ENCODE data around the gene TMEM175. TPM values are rescaled to one million over a fixed set of nuclear protein-coding genes. Genes with fewer than 3 reads are reported as not detected.

Gene TMEM175
- total and polyA plus RNA-seq, 2 of the 13 experiments (the other 11 are each of a cell fraction or from before 2014, with no cell fraction given) = 5.1 to 9.9 TPM

DNA sequence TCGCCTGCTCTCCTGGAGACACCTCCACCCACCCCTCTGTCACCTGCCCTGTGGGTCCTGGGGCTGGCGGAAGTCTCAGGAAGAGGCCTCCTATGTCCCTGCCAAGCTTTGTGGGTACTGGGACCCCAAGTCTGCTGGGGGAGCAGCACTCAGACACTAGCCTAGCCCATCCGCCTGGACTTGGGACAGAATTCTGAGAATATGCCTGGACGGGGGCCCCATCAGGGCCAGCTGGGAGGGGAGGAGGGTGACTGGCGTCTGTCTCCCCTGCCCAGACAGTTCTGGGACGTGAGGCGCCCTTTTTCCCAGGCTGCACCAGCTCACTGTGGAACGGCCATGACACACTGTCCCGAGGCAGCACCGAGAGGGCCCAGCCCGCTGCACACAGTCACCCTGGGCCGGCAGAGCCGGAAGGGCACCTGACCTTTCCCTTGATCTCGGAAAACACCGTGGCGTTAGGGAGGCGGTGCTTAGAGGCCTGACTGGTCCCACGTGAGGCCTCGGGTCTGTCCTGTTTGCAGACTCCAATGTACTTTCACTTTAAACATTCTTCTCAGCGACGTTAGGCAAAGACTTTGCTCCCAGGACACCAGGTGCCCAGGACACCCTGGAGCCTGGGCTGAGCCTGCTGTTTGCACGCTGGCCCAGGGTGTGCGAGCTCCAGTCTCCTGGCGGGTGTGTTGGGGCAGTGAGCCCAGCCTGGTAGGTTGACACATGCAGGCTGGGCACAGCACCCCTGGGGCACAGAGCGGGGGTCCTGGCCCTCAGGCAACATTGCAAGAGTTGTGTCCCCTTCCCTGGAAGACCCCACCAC, 60.2 kb downstream of the TMEM175 start (continued):
- TF ChIP-seq, protein P1, sequence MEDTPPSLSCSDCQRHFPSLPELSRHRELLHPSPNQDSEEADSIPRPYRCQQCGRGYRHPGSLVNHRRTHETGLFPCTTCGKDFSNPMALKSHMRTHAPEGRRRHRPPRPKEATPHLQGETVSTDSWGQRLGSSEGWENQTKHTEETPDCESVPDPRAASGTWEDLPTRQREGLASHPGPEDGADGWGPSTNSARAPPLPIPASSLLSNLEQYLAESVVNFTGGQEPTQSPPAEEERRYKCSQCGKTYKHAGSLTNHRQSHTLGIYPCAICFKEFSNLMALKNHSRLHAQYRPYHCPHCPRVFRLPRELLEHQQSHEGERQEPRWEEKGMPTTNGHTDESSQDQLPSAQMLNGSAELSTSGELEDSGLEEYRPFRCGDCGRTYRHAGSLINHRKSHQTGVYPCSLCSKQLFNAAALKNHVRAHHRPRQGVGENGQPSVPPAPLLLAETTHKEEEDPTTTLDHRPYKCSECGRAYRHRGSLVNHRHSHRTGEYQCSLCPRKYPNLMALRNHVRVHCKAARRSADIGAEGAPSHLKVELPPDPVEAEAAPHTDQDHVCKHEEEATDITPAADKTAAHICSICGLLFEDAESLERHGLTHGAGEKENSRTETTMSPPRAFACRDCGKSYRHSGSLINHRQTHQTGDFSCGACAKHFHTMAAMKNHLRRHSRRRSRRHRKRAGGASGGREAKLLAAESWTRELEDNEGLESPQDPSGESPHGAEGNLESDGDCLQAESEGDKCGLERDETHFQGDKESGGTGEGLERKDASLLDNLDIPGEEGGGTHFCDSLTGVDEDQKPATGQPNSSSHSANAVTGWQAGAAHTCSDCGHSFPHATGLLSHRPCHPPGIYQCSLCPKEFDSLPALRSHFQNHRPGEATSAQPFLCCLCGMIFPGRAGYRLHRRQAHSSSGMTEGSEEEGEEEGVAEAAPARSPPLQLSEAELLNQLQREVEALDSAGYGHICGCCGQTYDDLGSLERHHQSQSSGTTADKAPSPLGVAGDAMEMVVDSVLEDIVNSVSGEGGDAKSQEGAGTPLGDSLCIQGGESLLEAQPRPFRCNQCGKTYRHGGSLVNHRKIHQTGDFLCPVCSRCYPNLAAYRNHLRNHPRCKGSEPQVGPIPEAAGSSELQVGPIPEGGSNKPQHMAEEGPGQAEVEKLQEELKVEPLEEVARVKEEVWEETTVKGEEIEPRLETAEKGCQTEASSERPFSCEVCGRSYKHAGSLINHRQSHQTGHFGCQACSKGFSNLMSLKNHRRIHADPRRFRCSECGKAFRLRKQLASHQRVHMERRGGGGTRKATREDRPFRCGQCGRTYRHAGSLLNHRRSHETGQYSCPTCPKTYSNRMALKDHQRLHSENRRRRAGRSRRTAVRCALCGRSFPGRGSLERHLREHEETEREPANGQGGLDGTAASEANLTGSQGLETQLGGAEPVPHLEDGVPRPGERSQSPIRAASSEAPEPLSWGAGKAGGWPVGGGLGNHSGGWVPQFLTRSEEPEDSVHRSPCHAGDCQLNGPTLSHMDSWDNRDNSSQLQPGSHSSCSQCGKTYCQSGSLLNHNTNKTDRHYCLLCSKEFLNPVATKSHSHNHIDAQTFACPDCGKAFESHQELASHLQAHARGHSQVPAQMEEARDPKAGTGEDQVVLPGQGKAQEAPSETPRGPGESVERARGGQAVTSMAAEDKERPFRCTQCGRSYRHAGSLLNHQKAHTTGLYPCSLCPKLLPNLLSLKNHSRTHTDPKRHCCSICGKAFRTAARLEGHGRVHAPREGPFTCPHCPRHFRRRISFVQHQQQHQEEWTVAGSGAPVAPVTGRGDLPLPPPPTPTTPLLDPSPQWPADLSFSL (CRISPR knock-in tag; IDR thresholded peaks at IDR 0.05) = no peak
- no peak for TF ChIP-seq ISX (CRISPR knock-in tag; conservative IDR thresholded peaks at IDR 0.05)
- no peak; the same call in 1 of the 2 replicates for TF ChIP-seq ZNF552 (CRISPR knock-in tag; IDR thresholded peaks at IDR 0.05; ENCODE audit: borderline replicate concordance)
- TF ChIP-seq FIP1L1 (IDR thresholded peaks at IDR 0.05; ENCODE audit: borderline replicate concordance, insufficient read depth, low read depth, low read length) = no peak
- TF ChIP-seq ZNF766 (CRISPR knock-in tag; IDR thresholded peaks at IDR 0.05; ENCODE audit: borderline replicate concordance) = peak; percentile 27; the same call in 1 of the 2 replicates
- TF ChIP-seq ZNF501 (CRISPR knock-in tag; IDR thresholded peaks at IDR 0.05) = peak; percentile 84
- no peak for TF ChIP-seq RFX3 (CRISPR knock-in tag; IDR thresholded peaks at IDR 0.05)
- peak; percentile 53; the same call in 1 of the 2 replicates for TF ChIP-seq CREM (IDR thresholded peaks at IDR 0.05)
- TF ChIP-seq CREM (CRISPR knock-in tag; IDR thresholded peaks at IDR 0.05) = no peak
- peak; percentile 71; the same call in 1 of the 2 replicates for TF ChIP-seq RFXANK (CRISPR knock-in tag; IDR thresholded peaks at IDR 0.05)
- TF ChIP-seq ZNF572 (CRISPR knock-in tag; IDR thresholded peaks at IDR 0.05) = no peak
- TF ChIP-seq ZNF878 (CRISPR knock-in tag; IDR thresholded peaks at IDR 0.05) = peak; percentile 43
- TF ChIP-seq KAT2B (IDR thresholded peaks at IDR 0.05; ENCODE audit: borderline replicate concordance, low read depth, low read length) = no peak
- TF ChIP-seq MAZ (IDR thresholded peaks at IDR 0.05; ENCODE audit: borderline replicate concordance, low read depth, low read length) = no peak
- peak; percentile 66; the same call in 1 of the 2 replicates for TF ChIP-seq MAZ (CRISPR knock-in tag; IDR thresholded peaks at IDR 0.05; ENCODE audit: low read depth)
- TF ChIP-seq HDAC1 (CRISPR knock-in tag; IDR thresholded peaks at IDR 0.05) = peak; percentile 92
- peak; percentile 82 for TF ChIP-seq HOXA3 (CRISPR knock-in tag; IDR thresholded peaks at IDR 0.05)
- TF ChIP-seq, protein P2, sequence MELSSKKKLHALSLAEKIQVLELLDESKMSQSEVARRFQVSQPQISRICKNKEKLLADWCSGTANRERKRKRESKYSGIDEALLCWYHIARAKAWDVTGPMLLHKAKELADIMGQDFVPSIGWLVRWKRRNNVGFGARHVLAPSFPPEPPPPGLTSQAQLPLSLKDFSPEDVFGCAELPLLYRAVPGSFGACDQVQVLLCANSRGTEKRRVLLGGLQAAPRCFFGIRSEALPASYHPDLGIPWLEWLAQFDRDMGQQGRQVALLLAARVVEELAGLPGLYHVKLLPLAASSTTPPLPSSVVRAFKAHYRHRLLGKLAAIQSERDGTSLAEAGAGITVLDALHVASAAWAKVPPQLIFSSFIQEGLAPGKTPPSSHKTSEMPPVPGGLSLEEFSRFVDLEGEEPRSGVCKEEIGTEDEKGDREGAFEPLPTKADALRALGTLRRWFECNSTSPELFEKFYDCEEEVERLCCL (CRISPR knock-in tag; IDR thresholded peaks at IDR 0.05; ENCODE audit: borderline replicate concordance) = peak; percentile 94; the same call in 1 of the 2 replicates
- TF ChIP-seq YY1 (IDR thresholded peaks at IDR 0.05; ENCODE audit: insufficient read depth, insufficient replicate concordance, low read depth, low read length) = peak; percentile 82
- TF ChIP-seq ZNF335 (CRISPR knock-in tag; IDR thresholded peaks at IDR 0.05) = peak; percentile 76
- no peak for TF ChIP-seq PTBP1 (IDR thresholded peaks at IDR 0.05; ENCODE audit: low read depth, low read length, poor library complexity, severe bottlenecking)
- peak; percentile 60; the same call in 1 of the 2 replicates for TF ChIP-seq ZNF292 (CRISPR knock-in tag; IDR thresholded peaks at IDR 0.05; ENCODE audit: borderline replicate concordance, low read depth)
- TF ChIP-seq TBL1XR1 (IDR thresholded peaks at IDR 0.05; ENCODE audit: borderline replicate concordance, low read length, partially characterized antibody) = no peak

All from HepG2 (cell line).